Activated effector memory CD4-positive, alpha-beta T cell treated with Interleukin-2 at 50 U/mL for 16 hours (primary cell): ENCODE results near the gene RNASE4.

Experiments used
- DNase-seq: peaks from one replicate; pipeline ENCODE4 v3.0.0-alpha.2; 2020

RNASE4 gene

DNA sequence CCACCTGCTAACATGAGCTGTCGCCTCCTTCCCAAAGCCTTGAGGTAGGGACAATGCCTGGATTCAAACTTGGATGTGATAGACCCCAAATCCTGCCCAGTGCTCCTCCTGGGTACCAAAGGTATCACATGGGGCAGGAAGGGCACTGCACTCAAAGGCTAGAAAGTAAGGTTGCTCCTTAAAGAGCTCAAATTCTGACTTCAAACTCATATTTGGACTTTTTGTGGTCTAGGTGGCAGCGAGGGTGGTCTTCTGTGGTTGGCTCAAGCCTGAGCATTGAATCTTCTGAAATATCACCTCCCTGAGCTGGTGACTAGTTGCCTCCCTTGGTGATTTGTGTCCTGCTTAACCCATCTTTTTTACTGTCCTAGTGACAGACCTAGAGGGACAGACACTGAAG is 8.3 kb upstream of the RNASE4 start:
- no peak for DNase-seq

DNA sequence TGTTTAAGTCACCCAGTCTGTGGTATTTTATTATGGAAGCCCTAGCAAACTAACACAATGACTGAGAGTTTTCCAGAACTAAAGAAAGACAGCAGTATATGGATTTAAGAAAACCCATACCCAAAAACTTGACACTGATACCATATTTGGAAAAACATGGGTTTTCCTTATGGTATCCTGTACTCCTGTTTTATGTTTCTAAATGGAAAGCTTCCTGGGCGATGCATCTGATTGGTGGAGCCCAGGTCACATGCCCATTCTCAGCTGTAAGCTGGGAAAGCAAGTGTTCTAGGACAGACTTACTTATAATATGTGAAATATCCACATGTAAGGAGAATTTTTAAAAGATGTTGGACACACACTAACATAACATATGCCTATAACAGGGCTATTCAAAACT is 4.5 kb upstream of the RNASE4 start:
- DNase-seq, result no peak

DNA sequence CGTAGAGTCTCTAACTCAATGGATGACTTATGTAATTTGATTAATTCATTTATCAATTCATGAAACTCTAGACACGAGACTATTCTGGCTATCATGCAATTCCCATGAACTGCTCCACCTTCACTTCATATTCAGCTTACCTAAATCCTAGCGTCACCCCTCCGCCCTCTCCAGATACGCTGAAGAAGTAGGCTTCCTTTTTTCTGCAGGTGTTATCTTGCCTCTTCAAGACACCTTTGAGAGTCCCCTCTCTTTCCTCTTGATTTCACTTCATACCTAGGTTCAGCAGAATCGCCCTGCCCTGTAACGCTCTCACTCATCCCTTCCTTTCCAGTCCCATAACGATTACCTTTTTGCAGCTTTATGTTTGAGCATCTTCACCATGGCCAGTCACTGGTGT is 4.0 kb upstream of the RNASE4 start:
- DNase-seq, result no peak

DNA sequence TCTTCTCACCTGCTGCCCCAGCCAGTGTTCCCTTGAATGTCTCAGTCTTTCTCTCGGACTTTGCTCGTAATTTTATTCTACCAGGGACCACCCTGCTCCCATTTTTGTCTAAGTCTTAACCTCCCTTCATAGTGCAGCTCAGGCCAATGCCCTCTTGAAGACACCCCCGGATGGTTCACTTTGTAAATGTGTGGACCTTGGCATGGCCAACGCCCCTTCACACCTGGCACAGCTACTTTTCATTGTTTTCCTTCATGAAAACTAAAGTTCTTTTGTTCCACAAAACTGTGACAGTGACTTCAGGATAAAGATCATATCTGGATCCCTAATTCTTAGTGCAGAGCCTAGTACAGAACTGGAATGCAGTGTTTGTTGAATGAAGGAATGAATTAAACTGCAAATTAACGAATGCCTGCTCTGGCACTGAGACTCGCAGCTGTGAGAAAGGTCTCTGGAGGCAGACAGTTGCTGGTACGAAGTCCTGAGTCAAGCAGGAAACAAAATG is 3.5 kb upstream of the RNASE4 start:
- DNase-seq, result no peak

DNA sequence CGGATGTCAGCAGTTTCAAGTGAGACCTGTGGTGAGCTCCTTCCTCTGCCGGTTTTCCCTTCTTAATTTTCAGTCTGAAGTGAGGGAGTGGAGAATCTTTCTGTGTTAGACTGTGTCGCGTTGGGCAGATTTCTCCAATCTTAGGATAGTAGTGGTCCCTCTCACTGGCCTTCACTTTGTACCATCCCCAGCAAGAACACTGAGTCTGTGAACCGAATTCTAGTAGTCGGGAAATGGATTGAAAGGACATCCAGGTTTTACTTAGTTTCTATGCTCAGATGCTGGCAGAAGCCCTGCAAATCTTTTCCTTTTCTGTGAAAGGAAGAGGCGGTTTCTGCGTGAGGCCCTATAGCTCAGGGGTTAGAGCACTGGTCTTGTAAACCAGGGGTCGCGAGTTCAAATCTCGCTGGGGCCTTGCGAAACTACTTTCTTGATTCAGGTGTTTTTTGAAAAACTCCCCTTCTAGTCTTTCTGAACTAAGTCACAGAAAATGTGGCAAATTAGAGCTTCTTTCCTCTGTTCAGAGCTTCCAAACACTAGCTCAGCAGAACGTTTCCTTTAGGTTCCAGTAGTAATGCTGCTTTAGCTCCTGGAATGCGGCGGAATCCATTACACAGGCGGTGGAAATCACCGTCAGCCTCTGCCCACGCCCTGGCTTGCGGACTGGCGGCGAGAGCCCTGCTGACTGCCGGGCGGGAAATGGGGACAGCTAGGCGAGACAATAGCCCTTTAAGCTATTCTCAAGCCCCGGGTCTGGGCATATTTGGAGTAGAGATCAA is 2.8 kb upstream of the RNASE4 start:
- peak; percentile 75 for DNase-seq

DNA sequence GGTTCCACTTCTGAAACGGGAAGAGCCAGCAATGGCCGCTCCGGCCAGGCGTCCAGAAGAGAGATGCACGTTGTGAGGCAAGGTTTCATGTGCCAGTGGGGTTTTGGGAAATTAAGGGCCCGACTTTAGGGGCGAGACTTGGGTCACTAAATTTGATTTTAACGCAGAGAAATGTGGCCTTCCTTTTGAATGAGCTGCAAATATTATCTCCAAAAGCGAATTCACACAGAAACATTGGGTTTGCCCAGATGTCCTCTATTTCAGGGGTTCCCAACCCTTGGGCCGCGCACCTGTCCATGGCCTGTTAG is 2.3 kb upstream of the RNASE4 start:
- DNase-seq, result no peak

DNA sequence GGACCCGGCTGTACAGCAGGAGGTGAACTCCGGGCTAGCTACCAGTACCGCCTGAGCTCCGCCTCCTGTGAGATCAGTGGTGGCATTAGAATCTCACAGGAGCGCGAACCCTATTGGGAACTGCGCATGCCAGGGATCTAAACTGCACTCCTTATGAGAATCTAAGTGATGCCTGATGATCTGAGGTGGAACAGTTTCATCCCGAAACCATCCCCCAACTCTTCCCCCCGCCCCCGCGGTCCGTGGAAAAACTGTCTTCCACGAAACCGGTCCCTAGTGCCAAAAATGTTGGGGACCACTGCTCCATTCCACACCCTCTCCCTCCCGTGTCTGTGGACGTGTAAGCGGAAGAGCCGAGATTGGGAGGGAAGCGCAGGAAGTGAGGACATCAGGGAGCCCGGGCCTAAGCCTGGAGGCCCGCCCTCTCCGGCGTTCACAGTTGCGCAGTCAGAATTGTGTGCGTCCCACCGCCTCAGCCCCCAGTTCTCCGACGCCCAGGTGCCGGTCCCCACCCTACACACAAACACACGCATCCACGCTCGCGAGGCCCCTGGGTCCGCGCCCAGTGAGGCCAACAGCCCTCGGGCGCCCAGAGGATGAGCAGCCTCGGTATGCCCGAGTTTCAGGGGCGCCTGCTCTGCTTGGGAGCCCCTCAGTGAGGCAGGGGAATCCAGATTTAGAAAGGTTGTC is 1.8 kb upstream of the RNASE4 start:
- DNase-seq, result peak; percentile 75

DNA sequence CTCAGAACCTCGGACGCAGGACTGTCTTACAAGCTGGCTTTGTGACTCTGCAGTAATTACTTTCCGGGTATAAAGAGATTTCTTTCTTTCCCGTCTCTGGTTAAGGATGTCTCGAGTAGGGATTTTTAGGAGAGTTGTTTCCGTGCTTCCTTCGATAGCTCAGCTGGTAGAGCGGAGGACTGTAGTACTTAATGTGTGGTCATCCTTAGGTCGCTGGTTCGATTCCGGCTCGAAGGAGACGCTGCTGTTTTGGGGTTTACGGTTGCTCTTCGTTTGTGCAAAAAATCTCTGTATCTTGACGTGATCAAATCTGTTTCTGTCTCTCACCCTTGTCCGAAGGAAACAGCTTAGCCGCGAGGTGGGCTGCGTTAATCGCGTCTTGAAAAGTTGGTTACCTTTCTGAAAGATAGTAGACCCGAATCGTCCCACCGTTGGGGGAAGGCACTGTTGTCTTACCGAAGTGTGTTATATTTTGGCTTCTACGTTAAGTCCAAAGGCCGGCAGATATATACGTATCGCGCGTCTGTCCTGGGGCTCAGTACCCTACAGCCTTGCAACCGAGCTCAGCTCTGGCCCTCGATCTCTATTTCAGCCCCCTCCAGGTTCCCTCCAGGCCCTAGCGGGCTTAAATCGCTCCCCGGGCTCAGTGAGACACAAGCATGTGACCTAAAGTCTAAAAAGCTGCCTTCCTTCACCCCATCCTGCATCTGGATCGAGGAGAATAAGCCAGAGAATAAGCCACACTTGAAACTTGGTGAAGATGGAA is 1.1 kb upstream of the RNASE4 start:
- peak; percentile 60 for DNase-seq

DNA sequence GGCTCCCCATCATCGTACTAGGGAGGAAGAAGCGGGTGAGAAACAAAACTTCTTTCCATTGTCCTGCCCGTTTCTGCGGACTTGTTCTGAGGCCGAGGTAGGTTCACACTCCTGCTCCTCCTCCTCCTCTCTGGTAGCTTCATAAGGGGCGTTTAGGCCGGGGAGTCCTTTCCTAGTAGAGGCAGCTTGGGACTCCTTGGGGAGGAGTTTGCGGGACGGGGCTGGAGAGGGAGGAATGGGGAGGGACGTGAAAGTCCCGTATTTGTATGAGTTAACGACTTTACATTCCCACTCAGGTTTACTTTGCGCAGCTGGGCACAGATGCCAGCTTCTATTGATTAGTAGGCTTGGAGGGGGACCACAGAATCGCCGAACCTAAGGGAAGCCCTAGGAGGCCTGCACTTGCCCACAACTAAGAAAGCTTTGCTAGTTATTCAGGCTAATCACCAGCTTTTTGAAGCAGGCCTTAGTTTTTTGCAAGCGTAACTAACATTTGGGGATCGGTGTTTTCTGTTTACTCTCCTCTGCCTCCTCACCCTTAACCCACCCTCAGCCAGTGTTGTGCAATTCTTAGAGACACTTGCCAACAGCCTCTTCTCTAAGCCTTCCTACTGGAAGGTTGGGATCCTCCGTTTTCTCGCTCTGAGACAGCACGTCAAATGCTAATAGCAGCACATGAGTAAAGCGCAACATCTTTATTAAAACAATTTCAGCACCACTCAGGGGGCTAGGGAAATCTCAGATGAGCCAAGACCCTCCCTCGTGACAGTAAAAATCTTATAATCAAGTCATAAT is 499 bp downstream of the RNASE4 start:
- DNase-seq, result no peak

DNA sequence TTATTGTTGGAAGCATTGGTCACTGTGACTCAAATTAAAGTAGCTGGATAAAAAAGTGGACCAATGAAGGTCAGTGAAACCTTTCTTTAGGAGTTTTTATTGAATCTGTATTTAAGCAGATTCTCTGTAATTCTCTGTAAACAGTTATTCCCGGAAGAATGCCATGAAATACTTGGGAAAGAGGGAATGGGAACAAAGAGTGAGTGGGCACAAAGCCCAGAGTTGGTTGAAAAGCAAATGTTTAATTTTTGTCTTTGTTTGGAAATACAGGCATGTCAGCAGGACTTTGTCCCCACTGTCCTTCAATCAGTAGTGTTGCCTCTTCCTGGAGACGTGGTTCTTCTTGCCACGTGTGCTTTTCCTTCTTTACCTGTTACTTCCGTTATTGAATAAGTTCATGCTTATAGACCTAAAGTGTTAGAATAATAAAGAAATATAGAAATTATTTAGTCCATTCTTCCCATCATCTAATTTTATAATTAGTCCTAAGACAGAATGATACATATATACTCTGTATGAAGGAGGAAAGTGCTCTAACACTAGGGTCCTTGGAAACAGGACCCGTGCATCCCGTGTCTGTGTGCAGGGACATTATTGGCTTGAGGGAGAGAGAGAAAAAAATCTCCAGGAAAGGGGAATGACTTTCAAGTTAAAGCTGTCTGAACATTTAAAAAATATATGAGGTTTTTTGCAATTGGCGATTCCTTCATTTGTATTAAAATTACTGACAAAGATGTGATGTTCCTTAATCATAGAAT is 2.2 kb downstream of the RNASE4 start:
- DNase-seq, result no peak

DNA sequence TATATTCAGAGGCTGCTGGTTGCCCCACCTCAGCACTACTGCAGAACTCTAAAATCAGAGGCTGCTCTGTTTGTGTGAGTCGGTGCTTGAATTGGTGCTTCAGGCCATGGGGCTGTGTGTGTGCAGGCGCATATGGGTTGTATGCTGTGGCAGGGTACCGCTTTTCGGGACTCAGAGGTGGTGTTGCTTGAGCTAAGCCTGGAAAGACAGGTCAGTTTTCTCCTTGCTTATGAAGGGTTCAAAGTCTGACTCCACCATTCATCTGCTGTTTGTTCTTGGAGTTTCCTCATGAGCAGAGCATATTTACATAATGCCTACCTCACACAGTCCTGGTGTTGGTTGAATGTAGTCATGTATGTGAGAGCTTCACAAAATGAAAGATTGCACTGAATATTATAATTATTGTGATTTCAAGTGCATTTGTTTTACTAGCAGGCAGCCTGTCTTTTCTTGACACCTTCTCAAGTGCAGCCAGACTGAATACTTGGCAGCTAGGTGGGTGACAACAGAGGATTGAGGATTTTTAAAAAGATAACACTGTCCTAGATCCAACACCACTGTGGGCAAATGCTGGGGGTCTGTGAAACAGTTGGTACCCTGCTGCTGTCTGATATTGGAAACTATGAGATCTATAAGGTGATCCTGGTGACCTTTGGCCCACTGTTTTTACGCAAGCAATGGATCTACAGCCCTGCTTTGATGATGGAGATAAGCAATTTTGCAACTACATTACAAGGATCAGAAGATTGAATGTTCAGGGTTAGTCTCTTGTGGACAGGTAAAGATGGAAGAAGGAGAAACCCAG is 3.2 kb downstream of the RNASE4 start:
- no peak for DNase-seq

DNA sequence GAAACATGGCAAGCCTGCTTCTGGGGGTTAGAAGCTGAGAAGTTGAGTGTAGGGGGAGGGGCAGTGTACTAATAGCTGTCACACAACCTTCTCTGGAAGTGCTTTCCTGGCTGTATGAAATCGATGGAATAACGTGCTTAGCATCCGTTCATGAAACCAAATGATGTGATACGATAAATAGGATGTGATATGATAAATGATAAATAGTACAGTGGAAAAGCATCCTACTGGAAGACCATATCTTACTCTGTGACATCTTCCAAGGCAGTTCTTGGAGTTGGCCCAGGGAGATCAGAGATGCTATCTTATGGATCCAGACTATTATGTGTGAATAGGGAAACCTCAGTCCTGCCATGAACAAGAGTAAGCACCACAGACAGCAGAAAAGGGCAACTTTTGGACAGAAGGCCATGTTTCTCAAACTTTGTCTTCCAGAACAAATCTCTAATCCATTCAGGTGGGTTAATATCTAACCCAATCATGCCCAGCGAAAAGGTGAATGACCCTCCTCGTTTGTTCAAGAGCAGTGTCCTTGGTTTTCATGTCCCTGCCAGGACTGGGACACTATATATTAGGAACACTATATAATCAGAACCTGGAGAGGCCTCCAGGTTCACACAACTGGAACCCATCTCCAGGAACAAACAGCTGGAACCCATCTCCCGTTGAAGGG is 3.9 kb downstream of the RNASE4 start, which contains the start of gene ANG:
Gene ANG, plus strand, starts transcription at position 598 of the 673 bp plus-strand sequence. CDS start 4,801 bp downstream, outside the sequence.
- DNase-seq, result no peak

DNA sequence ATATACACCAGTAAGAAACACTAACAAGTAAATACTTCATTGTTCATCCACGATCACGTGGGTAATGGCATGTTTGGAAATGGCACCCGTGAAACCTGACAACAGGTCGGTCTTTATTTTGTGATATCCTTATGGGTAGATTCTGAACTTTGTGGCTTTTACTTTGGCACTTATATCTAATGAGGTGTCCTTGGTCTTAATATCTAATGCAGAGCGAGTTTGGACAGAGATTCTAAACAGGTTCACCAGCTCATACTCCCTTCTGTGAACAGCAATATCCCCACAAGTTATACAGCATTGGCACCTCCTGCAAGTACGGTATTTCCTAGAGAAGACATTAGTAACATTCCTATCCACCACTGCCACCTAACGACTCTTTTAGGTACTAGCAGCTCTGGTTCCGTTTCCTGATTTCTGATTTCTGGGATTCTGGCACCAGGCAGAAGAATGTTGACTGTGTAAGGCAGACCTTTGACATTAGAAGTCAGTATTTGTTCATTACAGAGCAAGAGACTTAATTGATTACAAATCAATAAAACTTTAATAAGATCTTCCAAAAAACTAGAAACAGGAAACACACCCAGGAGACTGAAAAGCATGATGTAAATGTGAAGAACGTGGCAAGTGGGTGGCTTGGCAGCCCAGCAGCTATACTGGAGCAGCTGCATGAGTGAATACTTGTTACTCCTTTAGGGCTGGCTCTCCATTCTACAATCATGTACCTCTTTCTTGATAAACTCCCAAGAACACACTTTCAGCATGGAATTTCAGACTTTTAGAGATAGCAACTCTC is 6.7 kb downstream of the RNASE4 start:
- DNase-seq, result no peak

DNA sequence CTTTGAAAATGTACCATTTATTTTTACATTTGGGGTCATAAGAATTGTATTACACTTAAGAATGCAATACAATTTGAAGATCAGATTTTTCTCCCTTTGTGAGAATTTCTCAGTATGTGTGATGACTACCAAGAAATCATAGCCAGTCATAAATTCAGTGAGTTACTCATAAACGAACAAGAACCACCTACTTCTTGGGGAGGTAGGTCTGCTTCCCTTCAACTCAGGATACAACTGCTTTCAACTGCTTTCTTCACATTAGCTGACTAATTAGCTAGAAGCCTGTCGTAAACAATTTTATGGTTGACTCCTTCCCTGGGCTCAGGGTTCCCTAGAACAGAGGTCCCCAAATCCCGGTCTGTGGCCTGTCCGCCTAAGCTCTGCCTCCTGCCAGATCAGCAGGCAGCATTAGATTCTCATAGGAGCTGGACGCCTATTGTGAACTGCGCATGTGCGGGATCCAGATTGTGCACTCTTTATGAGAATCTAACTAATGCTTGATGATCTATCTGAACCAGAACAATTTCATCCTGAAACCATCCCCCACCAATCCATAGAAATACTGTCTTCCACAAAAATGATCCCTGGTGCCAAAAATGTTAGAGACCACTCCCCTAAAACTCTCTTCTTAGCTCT is 7.9 kb downstream of the RNASE4 start:
- DNase-seq, result no peak

DNA sequence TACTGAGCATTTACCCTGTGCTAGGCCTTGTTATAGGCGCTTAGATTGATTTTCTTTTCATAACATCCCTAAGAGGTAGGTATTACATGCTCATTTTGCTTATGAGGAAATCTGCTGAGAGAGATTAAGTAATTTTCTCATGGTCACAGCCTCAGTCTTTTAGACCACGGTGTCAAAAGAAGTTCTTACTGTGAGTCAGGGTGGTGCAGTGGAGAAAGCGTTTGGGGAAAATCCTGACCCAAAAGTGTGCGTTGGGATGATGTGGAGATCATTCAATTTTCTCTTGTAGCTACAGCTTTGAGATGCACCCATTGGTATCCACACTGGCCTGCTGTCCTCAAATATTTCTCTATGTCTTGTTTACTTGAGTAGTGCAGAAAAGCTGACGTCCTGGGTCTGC is 12.4 kb downstream of the RNASE4 start:
- no peak for DNase-seq

DNA sequence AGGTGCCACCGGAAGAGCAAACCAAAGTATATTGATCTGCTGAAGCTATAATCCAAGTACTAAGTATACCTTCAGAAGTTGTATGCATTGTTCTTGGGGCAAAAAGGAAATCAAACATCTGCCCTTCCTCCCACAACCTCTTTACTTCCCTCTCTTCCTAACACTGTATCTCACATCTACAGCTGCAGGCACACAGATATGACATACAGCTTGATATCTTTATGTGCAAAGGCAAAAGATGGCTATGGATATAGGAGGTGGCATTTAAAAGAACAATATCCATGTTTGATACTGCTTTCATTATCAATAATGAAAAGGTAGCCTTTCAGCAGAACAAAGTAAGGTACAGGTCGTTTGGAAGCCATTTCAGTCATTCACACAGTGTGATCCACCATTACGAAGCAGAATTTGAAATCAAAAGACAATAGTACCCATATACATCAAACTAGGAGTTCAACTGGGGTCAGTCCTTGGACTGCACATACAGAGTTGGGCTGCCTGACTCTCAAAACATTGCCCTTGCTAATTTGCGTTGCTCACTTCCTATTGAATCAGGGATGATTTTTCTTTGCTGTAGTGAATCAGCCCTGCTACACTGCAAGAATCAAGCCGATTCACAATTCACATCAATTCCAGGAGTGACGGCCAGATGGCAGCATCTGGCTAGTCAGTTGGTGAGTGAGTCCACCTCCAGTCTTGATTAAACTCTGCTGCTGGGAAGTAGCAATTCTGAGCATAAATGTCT is 13.1 kb downstream of the RNASE4 start:
- peak; percentile 52 for DNase-seq

DNA sequence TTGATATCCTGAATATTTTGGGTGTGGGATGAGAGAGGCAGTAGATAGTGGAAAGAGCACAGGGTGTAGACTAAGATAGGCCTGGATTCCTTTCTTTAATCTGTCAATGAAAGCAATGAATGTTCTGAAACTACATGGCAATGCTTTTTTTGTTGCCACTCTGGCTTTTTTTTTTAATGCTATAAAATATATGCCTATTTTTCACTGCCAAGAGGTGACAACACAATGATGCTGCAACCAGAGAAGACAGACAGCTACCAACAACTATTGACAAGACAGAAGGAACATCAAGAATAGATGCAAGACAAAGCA is 13.6 kb downstream of the RNASE4 start:
- DNase-seq, result no peak

DNA sequence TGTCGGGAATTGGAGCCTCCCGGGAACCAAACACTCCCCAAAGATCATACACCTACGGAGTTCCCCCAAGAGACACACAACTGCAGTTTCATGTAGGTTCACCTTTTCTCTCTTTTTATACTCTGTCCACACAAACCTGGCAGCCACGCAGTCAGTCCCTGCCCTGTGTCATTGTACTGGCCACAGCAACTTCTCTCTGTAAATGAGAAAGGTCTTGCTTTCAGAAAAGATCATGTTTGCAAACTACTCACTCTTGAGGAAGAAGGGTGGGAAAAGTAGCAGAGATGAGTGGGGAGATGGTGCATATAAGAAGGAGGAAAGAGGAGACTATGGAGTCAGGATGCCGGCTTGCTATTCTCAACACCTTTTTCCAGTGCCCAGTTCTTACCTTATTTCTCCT is 14.6 kb downstream of the RNASE4 start:
- DNase-seq, result no peak

DNA sequence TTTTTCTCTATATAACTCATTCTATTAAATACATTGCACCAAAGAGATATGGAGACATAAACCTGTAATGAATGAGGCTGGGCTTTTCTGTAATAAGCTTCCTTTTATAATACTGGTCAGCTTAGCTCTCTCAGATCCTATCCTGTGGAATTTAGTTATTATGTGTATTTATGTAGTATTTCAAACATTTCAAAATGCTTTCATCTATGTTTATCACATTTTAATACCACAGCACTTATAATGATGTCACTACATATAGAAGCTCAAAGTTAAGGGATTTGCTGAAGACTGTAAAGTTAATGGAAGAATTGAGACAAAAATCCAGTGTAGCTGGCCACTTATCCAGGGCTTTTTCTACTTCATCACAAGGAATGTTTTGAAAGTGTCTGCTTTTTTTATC is 15.6 kb downstream of the RNASE4 start:
- DNase-seq, result no peak
